Gastrocnemius medialis (tissue), 4 donors: Measurements from ENCODE around the gene CCDC201.

Source experiments
- POLR2A ChIP-seq, 2 donors: fragments of 450-650 bp; IDR thresholded peaks; one replicate each; pipeline ENCODE4 v1.6.1; 2017; ENCODE audit warnings: antibody characterized with exemption in 2 of 2, mild to moderate bottlenecking in 2 of 2, moderate library complexity in 2 of 2
- TF ChIP-seq, protein P1 (sequence below), 5 experiments: fragments of 450-650 bp in 3 of 5; fragments of 200-600 bp in 2 of 5; sonication (generic) in 2 of 5; IDR thresholded peaks in 4 of 5; conservative IDR thresholded peaks in 1 of 5; 1 replicate in 4 of 5; 2 replicates in 1 of 5; pipeline ENCODE4 v1.5.1; 2016 to 2019; ENCODE audit warnings: antibody characterized with exemption in 5 of 5, mild to moderate bottlenecking in 3 of 5, moderate library complexity in 3 of 5

DNA sequence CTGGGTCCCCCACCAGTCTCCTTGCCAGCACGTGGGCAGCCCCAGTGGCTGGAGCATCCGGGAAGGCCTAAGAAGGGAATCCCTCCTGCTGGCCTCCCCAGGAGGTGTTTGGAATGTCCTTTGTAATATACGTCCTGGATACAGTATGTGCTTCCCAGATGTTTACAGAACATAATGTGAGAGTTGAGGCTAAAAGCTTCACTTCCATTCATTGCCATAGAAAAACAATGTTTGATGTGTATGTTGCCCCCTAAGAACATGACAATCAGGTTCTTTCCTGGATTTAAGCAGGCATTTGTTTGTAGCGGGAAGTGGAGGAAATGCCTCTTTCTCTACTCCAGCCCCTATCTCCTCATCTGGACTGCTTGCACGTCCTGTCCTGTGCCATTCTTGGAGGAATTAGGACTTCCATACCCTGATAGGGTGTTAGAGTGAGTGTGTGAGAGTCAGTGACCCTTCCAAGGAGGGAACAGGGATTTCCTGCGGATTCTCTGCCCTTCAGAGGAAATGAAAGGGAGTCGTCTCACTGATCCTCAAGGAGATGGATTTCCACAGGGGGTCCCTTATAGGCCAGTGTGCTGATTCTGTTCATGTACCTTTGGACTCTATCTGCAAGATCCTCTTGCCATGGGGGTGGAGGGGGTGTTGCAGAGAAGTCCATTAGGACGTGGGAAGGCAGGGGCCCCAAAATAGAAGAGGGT lies 16.6 kb upstream of the CCDC201 start:
- TF ChIP-seq, protein P1, sequence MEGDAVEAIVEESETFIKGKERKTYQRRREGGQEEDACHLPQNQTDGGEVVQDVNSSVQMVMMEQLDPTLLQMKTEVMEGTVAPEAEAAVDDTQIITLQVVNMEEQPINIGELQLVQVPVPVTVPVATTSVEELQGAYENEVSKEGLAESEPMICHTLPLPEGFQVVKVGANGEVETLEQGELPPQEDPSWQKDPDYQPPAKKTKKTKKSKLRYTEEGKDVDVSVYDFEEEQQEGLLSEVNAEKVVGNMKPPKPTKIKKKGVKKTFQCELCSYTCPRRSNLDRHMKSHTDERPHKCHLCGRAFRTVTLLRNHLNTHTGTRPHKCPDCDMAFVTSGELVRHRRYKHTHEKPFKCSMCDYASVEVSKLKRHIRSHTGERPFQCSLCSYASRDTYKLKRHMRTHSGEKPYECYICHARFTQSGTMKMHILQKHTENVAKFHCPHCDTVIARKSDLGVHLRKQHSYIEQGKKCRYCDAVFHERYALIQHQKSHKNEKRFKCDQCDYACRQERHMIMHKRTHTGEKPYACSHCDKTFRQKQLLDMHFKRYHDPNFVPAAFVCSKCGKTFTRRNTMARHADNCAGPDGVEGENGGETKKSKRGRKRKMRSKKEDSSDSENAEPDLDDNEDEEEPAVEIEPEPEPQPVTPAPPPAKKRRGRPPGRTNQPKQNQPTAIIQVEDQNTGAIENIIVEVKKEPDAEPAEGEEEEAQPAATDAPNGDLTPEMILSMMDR (IDR thresholded peaks at IDR 0.05 in 4 of 5, conservative IDR thresholded peaks at IDR 0.05 in 1 of 5): no peak
- no peak for TF ChIP-seq POLR2A (IDR thresholded peaks at IDR 0.05)
